Measurements from ENCODE around the gene EFEMP2. TPM values are rescaled to one million over a fixed set of nuclear protein-coding genes. Genes with fewer than 3 reads are reported as not detected.

EFEMP2 gene
- total RNA-seq, 2 donors from 2014 or later, result 16.2 to 25.4 TPM

GRCh38 chr11:65853246-65853979, 19.2 kb downstream of the EFEMP2 start:
- TF ChIP-seq, protein P1, sequence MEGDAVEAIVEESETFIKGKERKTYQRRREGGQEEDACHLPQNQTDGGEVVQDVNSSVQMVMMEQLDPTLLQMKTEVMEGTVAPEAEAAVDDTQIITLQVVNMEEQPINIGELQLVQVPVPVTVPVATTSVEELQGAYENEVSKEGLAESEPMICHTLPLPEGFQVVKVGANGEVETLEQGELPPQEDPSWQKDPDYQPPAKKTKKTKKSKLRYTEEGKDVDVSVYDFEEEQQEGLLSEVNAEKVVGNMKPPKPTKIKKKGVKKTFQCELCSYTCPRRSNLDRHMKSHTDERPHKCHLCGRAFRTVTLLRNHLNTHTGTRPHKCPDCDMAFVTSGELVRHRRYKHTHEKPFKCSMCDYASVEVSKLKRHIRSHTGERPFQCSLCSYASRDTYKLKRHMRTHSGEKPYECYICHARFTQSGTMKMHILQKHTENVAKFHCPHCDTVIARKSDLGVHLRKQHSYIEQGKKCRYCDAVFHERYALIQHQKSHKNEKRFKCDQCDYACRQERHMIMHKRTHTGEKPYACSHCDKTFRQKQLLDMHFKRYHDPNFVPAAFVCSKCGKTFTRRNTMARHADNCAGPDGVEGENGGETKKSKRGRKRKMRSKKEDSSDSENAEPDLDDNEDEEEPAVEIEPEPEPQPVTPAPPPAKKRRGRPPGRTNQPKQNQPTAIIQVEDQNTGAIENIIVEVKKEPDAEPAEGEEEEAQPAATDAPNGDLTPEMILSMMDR (IDR thresholded peaks at IDR 0.05), result no peak
- TF ChIP-seq POLR2A (IDR thresholded peaks at IDR 0.05), result no peak
- peaks cover 20% of the 10 kb centered on the region for H3K4me1 ChIP-seq

DNA sequence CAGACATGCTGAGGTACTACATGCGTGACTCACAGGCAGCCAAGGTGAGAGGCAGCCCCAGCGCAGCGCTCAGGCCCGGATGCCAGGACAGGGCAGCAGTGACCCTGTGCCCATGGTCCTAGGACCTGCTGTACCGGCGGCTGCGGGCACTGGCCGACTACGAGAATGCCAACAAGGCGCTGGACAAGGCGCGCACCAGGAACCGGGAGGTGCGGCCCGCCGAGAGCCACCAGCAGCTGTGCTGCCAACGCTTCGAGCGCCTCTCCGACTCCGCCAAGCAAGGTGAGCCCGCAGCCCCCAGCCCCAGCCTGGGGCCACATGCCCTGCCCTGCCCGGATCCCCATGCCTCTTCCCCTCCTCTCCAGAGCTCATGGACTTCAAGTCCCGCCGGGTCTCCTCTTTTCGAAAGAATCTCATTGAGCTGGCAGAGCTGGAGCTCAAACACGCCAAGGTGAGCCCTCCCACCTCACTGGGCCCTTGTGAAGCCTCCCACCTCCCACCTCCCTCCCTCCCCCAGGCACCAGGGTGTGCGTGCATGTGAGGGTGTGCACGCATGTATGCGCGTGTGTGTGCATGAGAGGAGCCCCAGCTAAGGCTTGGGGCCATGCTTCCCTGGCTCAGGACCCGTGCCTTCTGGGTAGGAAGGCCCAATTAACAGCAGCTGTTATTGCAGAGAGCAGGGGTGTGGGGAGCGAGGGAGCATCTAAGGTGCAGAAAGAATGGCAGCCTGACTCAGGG, 19.9 kb downstream of the EFEMP2 start:
- no peak overlapping the region for H3K27ac ChIP-seq
- DNase-seq (peak in 1 of 4 donors; percentile 12), ATAC-seq (no peak)
- no peak overlapping the region for H3K4me3 ChIP-seq
- H3K4me1 ChIP-seq, result peaks cover 19% of the 10 kb centered on the region
- no peaks in the 10 kb centered on the region for H3K9me3 ChIP-seq
- intact Hi-C loops (cut with DNase I), result no loop called here
- H3K27me3 ChIP-seq, result no peaks in the 10 kb centered on the region
- WGBS, 2 donors, result 97% methylated on average over 18 to 19 of the region's 33 CpGs
- TF ChIP-seq, protein P1 (IDR thresholded peaks at IDR 0.05), result no peak
- no peak for TF ChIP-seq POLR2A (IDR thresholded peaks at IDR 0.05)
- peaks cover 8 to 26% of the 10 kb centered on the region in 2 donors for H3K36me3 ChIP-seq (replicated peaks in 1 of 2; ENCODE audit: insufficient read depth in 1 of 2, low read depth in 2 of 2)

More at GRCh38 chr11:65853246-65853979, 19.2 kb downstream of the EFEMP2 start:
- no peak overlapping the region for H3K4me3 ChIP-seq
- H3K9me3 ChIP-seq, result no peaks in the 10 kb centered on the region
- intact Hi-C loops (cut with DNase I), result no loop called here
- H3K27me3 ChIP-seq, result no peaks in the 10 kb centered on the region
- no peak overlapping the region for H3K27ac ChIP-seq
- ATAC-seq (no peak), DNase-seq (no peak)
- WGBS, 2 donors, result 88 to 95% methylated on average over 1 to 6 of the region's 6 CpGs
- peaks cover 8 to 26% of the 10 kb centered on the region in 2 donors for H3K36me3 ChIP-seq (replicated peaks in 1 of 2; ENCODE audit: insufficient read depth in 1 of 2, low read depth in 2 of 2)

DNA sequence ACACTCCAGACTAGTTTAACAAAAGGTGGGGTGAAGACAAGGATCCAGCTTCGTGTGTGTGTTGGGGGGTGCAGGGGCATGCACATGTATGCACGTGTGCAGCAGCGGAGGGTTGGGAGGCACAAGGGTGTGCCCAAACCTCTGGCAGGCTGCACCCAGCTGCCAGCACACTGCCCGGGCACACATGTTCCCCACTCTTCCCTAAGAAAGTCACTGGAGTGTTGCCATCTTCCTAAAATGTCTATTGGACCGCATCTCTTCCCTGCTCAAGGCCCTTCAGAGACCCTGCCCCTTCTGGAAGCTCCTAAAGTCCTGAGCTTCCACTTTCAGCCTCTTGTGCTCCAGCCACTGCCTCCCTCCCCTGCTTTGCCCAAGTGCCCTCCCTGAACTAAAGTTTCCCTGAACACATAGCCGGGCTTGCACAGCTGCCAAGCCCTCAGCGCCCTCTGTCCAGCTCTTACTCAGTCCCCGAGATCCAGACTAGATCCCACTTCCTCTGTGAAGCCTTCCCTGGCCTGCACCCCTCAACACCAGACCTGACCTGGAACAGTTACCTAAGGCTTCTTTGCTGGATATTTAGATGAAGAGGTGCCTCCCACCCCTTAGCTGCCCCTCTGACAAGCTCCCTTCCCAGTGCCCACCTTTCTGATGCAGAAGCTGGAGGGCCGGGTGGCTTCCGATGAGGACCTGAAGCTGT, 20.6 kb downstream of the EFEMP2 start:
- TF ChIP-seq, protein P1 (IDR thresholded peaks at IDR 0.05), result no peak
- no peak for TF ChIP-seq POLR2A (IDR thresholded peaks at IDR 0.05)
- no peaks in the 10 kb centered on the region for H3K9me3 ChIP-seq
- ATAC-seq, result no peak
- no peak overlapping the region for H3K27ac ChIP-seq
- no peak overlapping the region for H3K4me3 ChIP-seq
- DNase-seq, result no peak
- WGBS, 2 donors, result 92 to 96% methylated on average over 7 to 10 of the region's 10 CpGs
- peaks cover 8 to 26% of the 10 kb centered on the region in 2 donors for H3K36me3 ChIP-seq (replicated peaks in 1 of 2; ENCODE audit: insufficient read depth in 1 of 2, low read depth in 2 of 2)
- peaks cover 19% of the 10 kb centered on the region for H3K4me1 ChIP-seq
- no peaks in the 10 kb centered on the region for H3K27me3 ChIP-seq
- intact Hi-C loops (cut with DNase I), result no loop called here

- DNase-seq (no peak), ATAC-seq (no peak)
- intact Hi-C loops (cut with DNase I), result no loop called here
- no peaks in the 10 kb centered on the region for H3K9me3 ChIP-seq
- peaks cover 8 to 26% of the 10 kb centered on the region in 2 donors for H3K36me3 ChIP-seq (replicated peaks in 1 of 2; ENCODE audit: insufficient read depth in 1 of 2, low read depth in 2 of 2)
- no peaks in the 10 kb centered on the region for H3K27me3 ChIP-seq
- WGBS, 2 donors, result 76 to 92% methylated on average over 2 to 14 of the region's 14 CpGs
- TF ChIP-seq, protein P1 (IDR thresholded peaks at IDR 0.05), result peak in 4 of 7 experiments; percentile 17 to 38 (median 26)
- TF ChIP-seq POLR2A (IDR thresholded peaks at IDR 0.05), result no peak
- no peak overlapping the region for H3K4me3 ChIP-seq
- H3K27ac ChIP-seq, result no peak overlapping the region
- peaks cover 10% of the 10 kb centered on the region for H3K4me1 ChIP-seq
These were observed 21.5 kb downstream of the EFEMP2 start for GRCh38 chr11:65851083-65851579.
